NCI-H2029 treated with DMSO at 0.1 percent for 48 hours (cell line): ENCODE data around the gene AFAP1.

ENCODE experiments used
- DNase-seq: peaks from one replicate; lab custom pipeline; 2025; lab: John Stamatoyannopoulos, UW

The AFAP1 gene

DNA sequence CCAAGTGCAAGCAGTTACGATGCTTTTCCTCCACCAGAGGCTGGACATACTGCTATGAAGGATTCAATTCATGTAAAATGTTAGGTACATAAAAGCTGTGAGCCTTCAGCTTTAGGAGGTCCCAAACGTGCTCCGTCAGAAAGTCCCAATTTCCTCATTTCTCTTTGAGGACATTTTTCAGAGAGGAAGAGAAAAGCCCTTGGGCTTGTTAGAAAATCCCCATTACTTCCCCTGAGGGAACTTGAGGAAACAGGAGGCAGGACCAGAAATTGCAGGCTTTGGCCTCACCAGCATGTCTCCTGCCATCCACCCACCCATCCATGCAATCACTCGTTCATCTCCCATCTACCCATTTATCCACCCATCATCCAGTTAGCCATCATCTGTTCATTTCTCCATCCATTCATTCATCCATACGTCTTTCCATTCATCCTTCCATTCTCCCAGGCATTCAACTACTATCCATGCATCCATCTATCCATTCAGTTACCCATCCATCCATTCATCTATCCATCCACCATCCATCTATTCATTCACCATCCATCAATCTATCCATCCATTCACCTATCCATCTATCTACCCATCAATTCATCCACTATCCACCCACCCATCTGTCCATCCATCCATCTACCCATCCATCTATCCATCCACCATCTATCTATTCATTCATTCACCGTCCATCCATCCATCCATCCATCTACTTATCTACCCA, 223.5 kb downstream of the AFAP1 start:
- no peak for DNase-seq

DNA sequence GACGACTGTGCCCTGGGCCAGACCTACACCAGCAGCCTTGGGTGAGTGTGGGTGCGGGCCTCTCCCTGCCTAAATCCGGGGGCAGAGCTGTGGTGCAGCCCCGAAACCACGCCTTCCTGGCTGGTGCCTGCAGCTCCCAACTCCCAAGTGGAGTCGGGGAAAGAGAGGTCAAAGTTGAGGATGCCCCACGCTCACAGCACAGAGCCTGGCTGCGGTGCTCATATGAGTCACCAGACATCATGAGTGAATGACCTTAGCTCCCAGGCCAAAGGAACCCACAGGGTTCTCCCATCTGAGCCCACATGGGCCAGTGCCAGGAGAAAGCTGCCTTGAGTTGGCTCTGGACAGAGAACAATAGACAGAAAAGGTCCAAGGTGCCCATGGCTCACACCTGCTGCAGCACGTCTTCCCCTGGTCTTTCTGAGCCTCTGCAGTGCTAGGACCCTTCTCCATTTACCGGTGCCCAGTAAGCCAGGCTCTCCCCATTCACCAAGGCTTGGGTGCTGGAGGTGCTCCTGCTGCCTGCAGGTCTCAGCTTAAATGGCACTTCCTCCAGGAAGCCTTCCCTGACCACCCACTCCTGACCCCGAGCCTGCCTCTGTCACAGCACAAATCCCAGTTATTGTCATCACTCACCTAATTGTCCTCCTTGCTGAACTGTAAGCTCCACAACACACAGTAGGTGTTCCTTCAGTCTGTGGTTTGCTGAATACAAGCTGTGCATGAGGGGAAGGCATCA, 224.2 kb downstream of the AFAP1 start:
- DNase-seq = no peak

GRCh38 chr4:7714738-7715137, 224.9 kb downstream of the AFAP1 start:
- DNase-seq = no peak

GRCh38 chr4:7714176-7714575, 225.5 kb downstream of the AFAP1 start:
- no peak for DNase-seq

DNA sequence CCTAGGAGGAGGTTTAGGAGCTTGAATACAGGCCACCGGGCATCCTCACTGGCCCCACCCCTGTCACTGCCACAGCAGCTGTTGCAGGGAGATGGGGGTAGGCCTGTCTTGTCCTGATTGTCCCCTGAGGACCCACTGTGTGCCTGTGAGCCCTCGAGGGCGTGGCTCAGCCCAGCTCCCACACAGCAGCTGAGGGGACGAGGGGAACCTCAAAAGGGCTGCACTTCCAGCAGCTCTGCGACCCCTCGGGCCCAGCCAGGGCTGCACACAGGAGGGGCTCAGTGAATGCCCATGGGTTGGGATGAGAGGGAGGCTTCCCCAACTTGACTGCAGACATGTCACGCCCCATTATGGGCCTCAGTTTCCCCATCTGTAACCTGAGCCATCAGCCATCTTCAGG, 225.9 kb downstream of the AFAP1 start:
- no peak for DNase-seq

DNA sequence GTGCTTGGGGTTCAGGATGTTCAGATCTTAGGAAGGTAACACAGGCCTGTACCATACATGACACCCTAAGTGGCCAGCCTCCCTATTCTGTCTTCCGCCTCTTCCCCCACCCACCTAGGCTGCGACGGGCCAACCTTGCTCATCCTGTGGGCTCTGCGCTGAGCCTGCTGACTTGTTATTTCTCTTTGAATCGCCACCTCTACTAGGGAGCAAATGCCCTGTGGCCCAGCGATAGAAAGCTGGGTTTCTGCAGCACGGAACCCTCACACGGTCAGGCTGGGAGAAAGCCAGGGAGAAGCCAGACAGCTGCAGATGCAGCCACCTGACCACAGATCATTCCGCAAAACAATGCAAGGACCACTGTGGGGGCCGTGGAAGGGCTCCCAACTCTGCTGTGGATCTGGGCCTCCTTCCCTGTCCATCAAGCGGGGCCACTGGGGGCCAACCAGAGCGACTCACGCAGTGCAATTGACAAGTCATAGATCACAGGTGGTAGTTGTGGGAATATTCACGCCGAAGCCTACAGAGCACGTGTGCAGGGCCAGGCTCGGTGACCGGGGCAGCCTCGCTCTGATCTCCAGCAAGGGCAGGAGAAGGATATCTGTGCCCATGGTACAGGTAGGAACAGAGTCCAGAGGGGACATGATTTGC, 227.5 kb downstream of the AFAP1 start:
- no peak for DNase-seq

- no peak for DNase-seq
These were observed 228.2 kb downstream of the AFAP1 start for GRCh38 chr4:7711307-7711963.

DNA sequence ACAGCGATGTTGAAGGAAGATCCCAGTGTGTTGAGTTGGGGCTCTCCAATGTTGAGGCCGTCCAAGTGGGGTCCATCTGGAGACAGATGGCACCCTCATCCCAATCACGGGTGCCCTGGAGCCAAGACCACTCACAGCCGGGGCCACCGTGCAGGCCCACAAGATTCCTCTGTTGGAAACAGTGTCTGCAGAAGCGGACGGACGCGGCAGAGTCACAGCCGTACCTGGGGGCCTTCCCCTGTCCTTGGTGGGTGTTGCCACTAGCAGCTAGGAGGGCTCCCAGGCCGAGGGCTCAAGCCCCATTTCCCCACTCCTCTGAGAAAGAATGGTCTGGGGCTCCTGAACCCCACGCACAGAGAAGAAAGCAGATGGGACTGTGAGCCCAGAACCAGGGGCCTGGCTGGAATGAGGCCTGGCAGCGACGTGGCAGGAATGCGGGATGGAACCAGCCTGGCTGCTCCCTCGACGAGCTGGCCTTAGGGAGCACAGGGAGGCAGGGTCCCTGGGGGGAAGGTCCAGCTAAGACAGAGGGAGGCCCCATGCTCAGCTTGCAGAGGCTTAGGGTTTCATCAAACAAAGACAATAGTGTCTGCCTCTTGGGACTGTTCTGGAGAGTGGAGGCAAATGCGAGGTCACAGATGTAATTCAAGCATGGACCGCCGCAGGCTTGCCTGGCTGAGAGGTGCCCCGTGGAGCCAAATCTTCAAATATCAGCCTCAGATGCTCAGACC, 228.9 kb downstream of the AFAP1 start:
- DNase-seq = no peak

DNA sequence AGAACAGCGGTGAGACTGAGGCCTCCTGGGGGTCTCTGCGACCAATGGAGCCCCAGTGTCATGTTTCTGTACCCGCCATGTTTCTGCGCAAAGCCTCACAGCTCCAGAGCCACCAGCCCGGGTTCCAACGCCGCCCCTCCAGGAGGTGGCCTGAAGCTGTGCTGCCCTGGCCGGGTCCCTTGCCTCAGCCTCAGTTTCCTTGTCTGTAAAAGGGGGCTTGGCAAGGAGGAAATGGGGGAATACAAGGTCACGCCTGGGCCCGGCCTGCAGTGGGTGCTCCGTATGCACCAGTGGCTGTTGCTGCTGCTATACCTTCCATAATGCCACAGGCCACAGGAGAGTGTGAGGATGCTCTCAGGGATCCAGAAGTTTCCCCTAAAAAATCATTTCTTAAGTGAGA, 229.5 kb downstream of the AFAP1 start:
- DNase-seq = no peak

DNA sequence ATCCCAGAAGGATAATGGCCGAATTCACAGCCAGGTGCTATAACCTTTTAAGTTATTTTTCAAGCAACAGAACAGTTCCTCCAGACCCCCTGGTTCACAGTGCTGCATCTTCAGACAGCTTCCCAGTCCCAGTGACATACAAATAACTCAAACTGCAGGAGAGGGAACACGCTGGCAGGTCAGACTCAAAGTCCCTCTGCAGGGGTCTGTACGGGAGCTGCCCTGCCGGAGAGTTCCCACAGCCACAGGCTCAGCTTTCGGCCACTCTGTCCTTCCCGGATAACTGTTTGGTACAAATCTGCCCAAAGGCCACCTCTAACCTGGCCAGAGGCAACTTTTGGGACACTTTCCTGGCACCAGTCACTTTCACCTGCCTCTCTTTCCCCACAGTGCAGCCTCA, 230.2 kb downstream of the AFAP1 start:
- no peak for DNase-seq

GRCh38 chr4:7708981-7709380, 230.7 kb downstream of the AFAP1 start:
- no peak for DNase-seq
